Stimulated activated CD4-positive, alpha-beta T cell treated with anti-CD3 and anti-CD28 coated beads, Interleukin-4, amount 100 ng/mL, for 48 hours (primary cell): ENCODE results near the gene CYB561D1.

Experiments used
- DNase-seq, 2 donors: peaks; one replicate each; pipeline ENCODE4 v3.0.0-alpha.2; 2020; ENCODE audit warnings: low read depth in 2 of 2

CYB561D1 gene

DNA sequence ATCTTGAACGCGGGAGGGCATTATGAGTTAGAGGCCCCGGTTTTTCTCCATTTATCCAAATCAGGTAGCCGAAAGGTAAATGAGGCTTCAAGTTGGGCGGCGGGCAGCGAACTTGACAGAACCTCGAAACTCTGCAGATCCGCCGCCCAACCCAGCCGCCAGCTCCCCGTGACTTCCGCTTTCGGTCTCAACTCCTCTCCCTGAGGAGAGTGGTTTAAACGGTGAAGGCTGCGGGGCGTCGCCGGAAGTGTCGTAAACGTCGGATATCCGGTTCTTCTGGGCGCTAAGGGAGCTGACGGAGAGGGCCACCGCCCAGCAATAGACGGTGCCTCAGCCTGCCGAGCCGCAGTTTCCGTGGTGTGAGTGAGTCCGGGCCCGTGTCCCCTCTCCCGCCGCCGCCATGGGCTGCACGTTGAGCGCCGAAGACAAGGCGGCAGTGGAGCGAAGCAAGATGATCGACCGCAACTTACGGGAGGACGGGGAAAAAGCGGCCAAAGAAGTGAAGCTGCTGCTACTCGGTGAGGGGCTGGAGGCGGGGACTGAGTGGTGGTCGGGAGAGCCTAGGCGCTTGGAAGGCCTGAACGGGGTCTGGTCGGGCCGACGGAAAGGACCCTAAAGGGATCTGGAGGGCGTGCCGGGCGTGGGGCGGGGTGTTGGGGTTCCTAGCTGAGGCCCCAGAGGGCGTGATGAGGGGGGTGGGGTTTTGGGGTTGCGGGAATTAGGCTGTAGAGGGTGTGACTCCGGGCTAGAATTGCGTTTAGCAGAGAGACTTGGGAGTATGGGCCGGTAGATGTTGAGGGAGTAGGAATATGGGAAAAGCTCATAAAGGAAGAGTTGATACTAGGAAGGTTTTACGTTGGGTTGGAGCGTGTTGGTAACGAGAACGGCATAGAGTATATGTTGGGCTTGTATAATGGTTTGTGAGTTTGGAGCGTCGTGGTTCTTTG lies 54.7 kb downstream of the CYB561D1 start, which contains the start of gene GNAI3:
Gene GNAI3 (plus strand): TSS at position 295 of the 947 bp plus-strand sequence. CDS start 106 bp downstream, at position 401.
- DNase-seq: peak; percentile 88 to 94
